B cell (primary cell): ENCODE results near the gene KIF16B.

Experiments used
- EZH2 ChIP-seq: IDR thresholded peaks from 2 replicates; pipeline ENCODE4 v1.6.1; 2012; ENCODE audit warnings: borderline replicate concordance, low read depth, mild to moderate bottlenecking, moderate library complexity, low read length; ENCODE audit not compliant: insufficient read depth, poor library complexity, severe bottlenecking
- TF ChIP-seq, protein P1 (sequence below): fragments of 200-600 bp; IDR thresholded peaks from one replicate; pipeline ENCODE4 v1.8.0; 2022; ENCODE audit warnings: antibody characterized with exemption, mild to moderate bottlenecking

DNA sequence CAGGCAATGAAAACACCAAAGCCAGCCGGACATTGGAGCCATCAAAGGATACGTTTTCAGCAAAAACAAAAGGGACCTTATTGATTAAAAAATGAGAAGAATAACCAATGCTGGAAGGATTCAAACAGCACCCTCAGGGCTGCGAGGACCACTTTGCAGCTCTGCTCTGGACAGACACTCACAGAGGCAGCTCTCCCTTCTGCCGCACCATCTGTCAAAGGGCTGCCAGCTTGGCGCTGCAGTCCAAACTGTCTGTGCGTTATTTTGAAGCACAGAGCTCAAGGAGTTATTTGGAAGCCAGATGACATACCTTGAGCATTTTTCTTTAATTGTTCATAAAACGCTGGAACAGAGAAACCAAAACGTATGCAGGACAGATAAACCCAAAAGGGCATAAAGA is 85.2 kb downstream of the KIF16B start:
- TF ChIP-seq, protein P1, sequence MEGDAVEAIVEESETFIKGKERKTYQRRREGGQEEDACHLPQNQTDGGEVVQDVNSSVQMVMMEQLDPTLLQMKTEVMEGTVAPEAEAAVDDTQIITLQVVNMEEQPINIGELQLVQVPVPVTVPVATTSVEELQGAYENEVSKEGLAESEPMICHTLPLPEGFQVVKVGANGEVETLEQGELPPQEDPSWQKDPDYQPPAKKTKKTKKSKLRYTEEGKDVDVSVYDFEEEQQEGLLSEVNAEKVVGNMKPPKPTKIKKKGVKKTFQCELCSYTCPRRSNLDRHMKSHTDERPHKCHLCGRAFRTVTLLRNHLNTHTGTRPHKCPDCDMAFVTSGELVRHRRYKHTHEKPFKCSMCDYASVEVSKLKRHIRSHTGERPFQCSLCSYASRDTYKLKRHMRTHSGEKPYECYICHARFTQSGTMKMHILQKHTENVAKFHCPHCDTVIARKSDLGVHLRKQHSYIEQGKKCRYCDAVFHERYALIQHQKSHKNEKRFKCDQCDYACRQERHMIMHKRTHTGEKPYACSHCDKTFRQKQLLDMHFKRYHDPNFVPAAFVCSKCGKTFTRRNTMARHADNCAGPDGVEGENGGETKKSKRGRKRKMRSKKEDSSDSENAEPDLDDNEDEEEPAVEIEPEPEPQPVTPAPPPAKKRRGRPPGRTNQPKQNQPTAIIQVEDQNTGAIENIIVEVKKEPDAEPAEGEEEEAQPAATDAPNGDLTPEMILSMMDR = no peak
- no peak for TF ChIP-seq EZH2
